GM12878 (cell line): Measurements from ENCODE around the gene CCDC136. TPM values are rescaled to one million over a fixed set of nuclear protein-coding genes. Genes with fewer than 3 reads are reported as not detected.

ENCODE experiments used
- ATAC-seq: fragments of 200-7000 bp; cut with Tn5 transposase; 3 replicates; pipeline ENCODE4 v1.9.1; 2020; ENCODE audit warnings: mild to moderate bottlenecking, moderate library complexity
- BruUV-seq: library from RNA; stranded (reverse); fragments of 400-500 nt; replicated peaks from 2 replicates; lab custom pipeline; 2021; lab: Mats Ljungman, UMichigan
- CTCF ChIA-PET: fragments of 300-600 bp; sonication (Branson Sonifier 250); formaldehyde crosslinking; extraction: SDS; loops from one replicate; lab custom pipeline; 2021; ENCODE audit warnings: inconsistent platforms; lab: Yijun Ruan, JAX
- POLR2A ChIA-PET: fragments of 350-600 bp; formaldehyde crosslinking; extraction: SDS; loops from one replicate; lab custom pipeline; 2021; ENCODE audit warnings: inconsistent platforms; lab: Charles Lee
- RAD21 ChIA-PET: fragments of 300-600 bp; sonication (Branson Sonifier 250); formaldehyde crosslinking; loops from one replicate; lab custom pipeline; 2023; ENCODE audit warnings: antibody characterized with exemption; ENCODE audit not compliant: unreplicated experiment; lab: Charles Lee
- SMC1A ChIA-PET: fragments of 300-600 bp; sonication (Branson Sonifier 250); formaldehyde crosslinking; loops from one replicate; lab custom pipeline; 2023; ENCODE audit not compliant: unreplicated experiment, uncharacterized antibody; lab: Charles Lee
- DNase-seq: peaks from one replicate; pipeline ENCODE4 v3.0.0-alpha.2; 2011; ENCODE audit warnings: low read depth, low spot score
- FAIRE-seq: peaks from 3 replicates; lab custom pipeline; 2011; peaks lifted over from hg19 to GRCh38; lab: Jason Lieb, UNC
- H2AFZ ChIP-seq: 2 replicates; pipeline ENCODE4 v1.6.0; 2011; ENCODE audit warnings: low read depth, low read length, control low read depth; ENCODE audit not compliant: control insufficient read depth
- H3K27ac ChIP-seq: 2 replicates; pipeline ENCODE4 v1.5.1; 2011; ENCODE audit warnings: control low read depth; ENCODE audit not compliant: control insufficient read depth, insufficient read depth
- H3K27me3 ChIP-seq, 2 experiments: replicated peaks in 1 of 2; 2 replicates each; pipeline versions ENCODE4 v1.6.0 to v1.6.1; 2011; ENCODE audit warnings: low read length in 1 of 2; ENCODE audit not compliant: control insufficient read depth in 2 of 2, insufficient read depth in 2 of 2
- H3K36me3 ChIP-seq, 2 experiments: 2 replicates each; pipeline ENCODE4 v1.5.1; 2011; ENCODE audit warnings: low read length in 1 of 2; ENCODE audit not compliant: control insufficient read depth in 2 of 2, insufficient read depth in 2 of 2
- H3K4me1 ChIP-seq: 2 replicates; pipeline ENCODE4 v1.6.1; 2011; ENCODE audit warnings: mild to moderate bottlenecking, low read length, moderate library complexity, mixed read lengths; ENCODE audit not compliant: control insufficient read depth, insufficient read depth
- H3K4me2 ChIP-seq: 2 replicates; pipeline ENCODE4 v1.6.0; 2011; ENCODE audit warnings: control low read depth; ENCODE audit not compliant: control insufficient read depth, insufficient read depth
- H3K4me3 ChIP-seq: fragments of 200-600 bp; sonication (generic); 2 replicates; pipeline ENCODE4 v1.5.1; 2016
- H3K79me2 ChIP-seq: 2 replicates; pipeline ENCODE4 v1.6.0; 2011; ENCODE audit warnings: low read length; ENCODE audit not compliant: control insufficient read depth, insufficient read depth
- H3K9ac ChIP-seq: 2 replicates; pipeline ENCODE4 v1.8.0; 2011; ENCODE audit warnings: low read length, control low read depth, mixed read lengths; ENCODE audit not compliant: control insufficient read depth, insufficient read depth
- H3K9me3 ChIP-seq: replicated peaks from 3 replicates; pipeline ENCODE4 v1.5.1; 2011; ENCODE audit warnings: mild to moderate bottlenecking, low read length; ENCODE audit not compliant: control insufficient read depth, insufficient read depth
- H4K20me1 ChIP-seq: 2 replicates; pipeline ENCODE4 v1.6.0; 2011; ENCODE audit not compliant: control insufficient read depth, insufficient read depth
- NFYA ChIP-seq: IDR thresholded peaks from 2 replicates; pipeline ENCODE4 v1.6.1; 2011; ENCODE audit warnings: low read depth, mild to moderate bottlenecking, low read length, improper control_type of control experiment, borderline replicate concordance
- SMAD5 ChIP-seq: IDR thresholded peaks from 2 replicates; pipeline ENCODE4 v1.6.1; 2016; ENCODE audit warnings: antibody characterized with exemption, low read depth
- SP1 ChIP-seq: IDR thresholded peaks from one replicate; pipeline ENCODE4 v1.6.1; 2011; ENCODE audit warnings: low read depth, low read length
- WGBS: methylation state at CpG from one replicate; pipeline ENCODE4 v1.1.6; 2016; ENCODE audit warnings: low lambda C conversion rate; ENCODE audit not compliant: insufficient replicate concordance, insufficient coverage; ENCODE audit errors: missing lambda C conversion rate; 5-methylcytosine and 5-hydroxymethylcytosine counted together
- in situ Hi-C: fragments of 300-500 bp; cut with MboI; formaldehyde crosslinking; loops from 9 replicates; pipeline ENCODE4 v1.14.3; 2018; ENCODE audit warnings: mixed read lengths
- intact Hi-C: fragments of 100-400 bp; cut with micrococcal nuclease; formaldehyde crosslinking; loops from one replicate; pipeline ENCODE4 v1.14.2; 2022; ENCODE audit not compliant: unreplicated experiment
- polyA plus RNA-seq, 11 experiments: library from polyadenylated mRNA; depleted of rRNA in 4 of 11; unstranded in 6 of 11; stranded (reverse) in 5 of 11; fragments of >200 nt; fragmentation: Nextera tagmentation in 4 of 11; fragmentation: Illumina TruSeq in 1 of 11; extraction: Ambion mirVana in 4 of 11; extraction: Trizol in 1 of 11; gene quantifications; 1 replicate in 1 of 11; 2 replicates in 10 of 11; pipeline versions ENCODE4 v1.2.1 to v1.2.3, GENCODE V29; 2011 to 2016; ENCODE audit warnings: inconsistent platforms in 2 of 11, missing spikeins in 2 of 11, low read depth in 1 of 11
- total RNA-seq, 4 experiments: library from RNA; depleted of rRNA in 3 of 4; stranded (reverse); fragments of >200 nt in 3 of 4; fragmentation: Illumina TruSeq in 1 of 4; extraction: Trizol in 1 of 4; gene quantifications; 2 replicates each; pipeline versions ENCODE4 v1.2.1 to v1.2.3, GENCODE V29; 2013 to 2021

The CCDC136 gene
- total and polyA plus RNA-seq, 10 of the 15 experiments (the other 5 are each of a cell fraction or from before 2014, with no cell fraction given) = 0.32 to 4.8 (median 1.5) TPM

DNA sequence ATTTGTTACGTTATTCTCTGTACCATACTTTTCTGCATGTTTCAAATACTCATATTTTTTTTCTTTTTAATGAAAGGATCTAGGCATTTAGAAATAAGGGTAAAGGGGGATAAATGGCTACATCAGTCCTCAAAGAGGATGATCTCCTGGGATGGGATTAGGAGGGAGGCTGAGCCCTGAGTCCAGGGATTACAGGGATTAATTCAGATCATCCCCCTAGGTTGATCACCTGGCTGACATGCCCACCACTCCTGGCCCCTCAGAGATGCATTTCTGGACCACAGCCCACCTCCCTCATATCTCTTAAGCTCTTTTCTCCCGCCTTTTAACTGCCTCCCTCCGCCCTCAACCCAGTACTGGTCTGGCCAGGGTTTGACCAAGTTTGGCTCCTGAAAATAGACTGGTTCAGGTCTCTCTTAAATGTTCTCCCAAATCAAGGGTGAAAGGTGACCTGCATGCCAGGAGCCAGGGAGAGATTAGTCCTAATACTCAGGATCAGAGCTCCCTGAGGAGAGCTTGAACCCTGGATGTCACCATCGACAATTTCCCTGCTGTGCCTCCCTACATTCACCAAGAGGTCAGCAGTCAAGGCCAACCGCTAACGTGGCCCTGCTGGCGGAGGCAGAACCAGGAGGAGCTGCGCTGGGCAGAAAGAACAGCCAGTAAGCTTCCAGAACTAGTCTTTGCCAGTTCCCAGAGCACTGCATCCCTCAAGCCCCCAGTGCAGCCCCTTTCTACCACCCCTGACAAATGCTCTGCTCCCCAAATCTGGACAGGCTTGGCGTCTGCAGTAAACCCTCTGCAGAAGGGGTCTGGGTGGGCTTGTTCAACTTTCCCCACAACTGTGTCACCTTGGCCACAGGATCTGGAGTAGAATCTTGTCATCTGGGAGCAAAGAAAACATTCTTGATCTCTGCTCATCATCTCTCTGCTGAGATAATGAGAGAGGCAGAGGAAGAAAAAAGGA is 3.0 kb upstream of the CCDC136 start:
- Histone ChIP-seq H3K27me3 (peaks cover 2% of the 10 kb centered on the region in 2 experiments; a peak in 3 of 4 replicates), H3K79me2 (no peaks in the 10 kb centered on the region), H3K9me3 (no peaks in the 10 kb centered on the region), H3K9ac (no peak overlapping the region), H3K4me3 (no peak overlapping the region), H3K36me3 (no peaks in the 10 kb centered on the region), H3K4me1 (peaks cover 3% of the 10 kb centered on the region; the same call in 1 of the 2 replicates), H2AFZ (no peak overlapping the region), H3K27ac (no peak overlapping the region), H4K20me1 (no peaks in the 10 kb centered on the region), H3K4me2 (no peak overlapping the region)
- ChIA-PET SMC1A (interaction anchor here (0.8 kb wide), 1 partner anchor 16 kb away, joined by 3 read pairs; no protein-coding TSS in a partner anchor), CTCF (interaction anchor here (1.3 kb wide), 1 partner anchor 95 kb away, joined by 3 read pairs; no protein-coding TSS in a partner anchor), RAD21 (no interaction called here), POLR2A (no interaction called here)
- no peak for DNase-seq
- intact Hi-C loops (no loop called here), in situ Hi-C loops (no loop called here)
- TF ChIP-seq SP1 (no peak), NFYA (no peak), SMAD5 (no peak)
- BruUV-seq = no TSS peak
- FAIRE-seq = no peak
- WGBS = 77% methylated on average over 9 of the region's 9 CpGs
- no peak for ATAC-seq
